ENCODE results near the gene MRTFB.

The MRTFB gene

DNA sequence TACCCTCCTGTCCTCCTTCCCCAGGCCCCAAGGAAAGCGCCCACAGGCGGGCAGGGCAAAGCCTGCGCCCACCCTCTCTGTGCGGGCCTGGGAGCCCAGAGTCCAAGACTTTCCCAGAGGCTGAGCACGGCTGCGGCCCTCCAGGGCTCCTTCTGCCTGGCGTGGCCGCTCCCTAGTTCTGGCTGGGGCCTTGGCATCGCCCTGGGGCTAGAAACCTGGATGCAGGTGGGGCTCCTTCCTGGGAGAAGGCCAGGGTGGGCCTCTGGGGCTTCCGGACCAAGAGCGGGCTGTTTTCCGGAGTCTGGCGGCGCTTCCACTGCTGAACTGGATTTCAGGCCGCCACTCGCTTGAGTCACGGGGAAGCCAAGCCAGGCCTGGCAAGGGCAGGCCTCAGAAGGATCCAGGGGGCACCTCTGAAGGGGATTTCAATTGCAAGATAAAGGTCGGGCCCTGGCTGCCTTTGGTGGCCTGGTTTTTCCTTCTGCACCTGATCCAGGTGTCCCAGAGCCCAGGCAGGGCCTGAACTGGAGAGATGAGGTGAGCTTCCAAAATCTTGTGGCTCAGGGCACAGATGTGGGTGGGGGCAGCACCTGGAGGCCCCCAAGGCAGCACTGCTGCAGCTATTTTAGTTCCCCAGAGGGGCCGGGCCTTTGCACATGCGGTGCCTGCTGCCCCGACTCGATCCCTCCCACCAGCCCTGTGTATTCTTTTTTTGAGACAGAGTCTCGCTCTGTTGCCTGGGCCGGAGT lies 227.4 kb downstream of the MRTFB start:
- DNase-seq (ENCODE audit: extremely low spot score): no peak
- TF ChIP-seq L3MBTL2 (conservative IDR thresholded peaks at IDR 0.05) (no peak), ZNF384 (IDR thresholded peaks at IDR 0.05) (no peak), LEF1 (IDR thresholded peaks at IDR 0.05; ENCODE audit: borderline replicate concordance) (no peak), SP1 (IDR thresholded peaks at IDR 0.05) (no peak), FOXK2 (IDR thresholded peaks at IDR 0.05) (no peak), ARNT (IDR thresholded peaks at IDR 0.05) (no peak), FOXA1 (IDR thresholded peaks at IDR 0.05) (no peak), NFRKB (IDR thresholded peaks at IDR 0.05) (no peak), HDGF (IDR thresholded peaks at IDR 0.05; ENCODE audit: borderline replicate concordance) (no peak), TARDBP (IDR thresholded peaks at IDR 0.05) (no peak), FOXM1 (IDR thresholded peaks at IDR 0.05; ENCODE audit: borderline replicate concordance) (no peak), ELF4 (IDR thresholded peaks at IDR 0.05) (no peak), SUZ12 (IDR thresholded peaks at IDR 0.05) (no peak), CTBP1 (IDR thresholded peaks at IDR 0.05; ENCODE audit: borderline replicate concordance) (no peak)
- TF ChIP-seq, protein P1, sequence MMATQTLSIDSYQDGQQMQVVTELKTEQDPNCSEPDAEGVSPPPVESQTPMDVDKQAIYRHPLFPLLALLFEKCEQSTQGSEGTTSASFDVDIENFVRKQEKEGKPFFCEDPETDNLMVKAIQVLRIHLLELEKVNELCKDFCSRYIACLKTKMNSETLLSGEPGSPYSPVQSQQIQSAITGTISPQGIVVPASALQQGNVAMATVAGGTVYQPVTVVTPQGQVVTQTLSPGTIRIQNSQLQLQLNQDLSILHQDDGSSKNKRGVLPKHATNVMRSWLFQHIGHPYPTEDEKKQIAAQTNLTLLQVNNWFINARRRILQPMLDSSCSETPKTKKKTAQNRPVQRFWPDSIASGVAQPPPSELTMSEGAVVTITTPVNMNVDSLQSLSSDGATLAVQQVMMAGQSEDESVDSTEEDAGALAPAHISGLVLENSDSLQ (IDR thresholded peaks at IDR 0.05): no peak
- ChIA-PET POLR2A (no interaction called here), CTCF (interaction anchor here (1.0 kb wide), 1 partner anchor 19 kb away, joined by 3 read pairs; no protein-coding TSS in a partner anchor)

DNA sequence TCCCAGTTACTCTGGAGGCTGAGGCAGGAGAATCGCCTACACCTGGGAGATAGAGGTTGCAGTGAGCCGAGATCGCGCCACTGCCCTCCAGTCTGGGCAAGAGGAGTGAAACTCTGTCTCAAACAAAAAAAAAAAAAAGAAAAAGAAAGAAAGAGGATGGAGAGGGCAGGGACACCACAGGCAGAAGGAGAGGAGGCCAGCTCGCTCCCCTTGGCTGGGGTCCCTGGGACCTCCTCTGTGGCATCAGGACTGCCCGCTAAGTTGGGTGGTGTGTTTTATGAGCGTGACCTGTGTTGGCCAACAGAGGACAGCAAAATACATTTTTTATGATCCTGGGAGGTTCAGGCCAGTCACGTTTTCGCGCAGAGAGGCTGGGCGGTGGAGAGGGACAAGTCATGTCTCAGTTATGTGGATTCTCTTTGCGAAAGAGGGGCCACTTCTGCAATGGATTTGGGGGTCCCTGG lies 229.6 kb downstream of the MRTFB start:
- no peak; the same call in 1 of the 2 replicates for TF ChIP-seq ZNF384 (IDR thresholded peaks at IDR 0.05)
- TF ChIP-seq, protein P1 (IDR thresholded peaks at IDR 0.05): no peak
- CTCF ChIA-PET: interaction anchor here (1.0 kb wide), 1 partner anchor 228 kb away, joined by 4 read pairs; no protein-coding TSS in a partner anchor
- POLR2A ChIA-PET: no interaction called here
- DNase-seq (ENCODE audit: extremely low spot score): peak; percentile 36

DNA sequence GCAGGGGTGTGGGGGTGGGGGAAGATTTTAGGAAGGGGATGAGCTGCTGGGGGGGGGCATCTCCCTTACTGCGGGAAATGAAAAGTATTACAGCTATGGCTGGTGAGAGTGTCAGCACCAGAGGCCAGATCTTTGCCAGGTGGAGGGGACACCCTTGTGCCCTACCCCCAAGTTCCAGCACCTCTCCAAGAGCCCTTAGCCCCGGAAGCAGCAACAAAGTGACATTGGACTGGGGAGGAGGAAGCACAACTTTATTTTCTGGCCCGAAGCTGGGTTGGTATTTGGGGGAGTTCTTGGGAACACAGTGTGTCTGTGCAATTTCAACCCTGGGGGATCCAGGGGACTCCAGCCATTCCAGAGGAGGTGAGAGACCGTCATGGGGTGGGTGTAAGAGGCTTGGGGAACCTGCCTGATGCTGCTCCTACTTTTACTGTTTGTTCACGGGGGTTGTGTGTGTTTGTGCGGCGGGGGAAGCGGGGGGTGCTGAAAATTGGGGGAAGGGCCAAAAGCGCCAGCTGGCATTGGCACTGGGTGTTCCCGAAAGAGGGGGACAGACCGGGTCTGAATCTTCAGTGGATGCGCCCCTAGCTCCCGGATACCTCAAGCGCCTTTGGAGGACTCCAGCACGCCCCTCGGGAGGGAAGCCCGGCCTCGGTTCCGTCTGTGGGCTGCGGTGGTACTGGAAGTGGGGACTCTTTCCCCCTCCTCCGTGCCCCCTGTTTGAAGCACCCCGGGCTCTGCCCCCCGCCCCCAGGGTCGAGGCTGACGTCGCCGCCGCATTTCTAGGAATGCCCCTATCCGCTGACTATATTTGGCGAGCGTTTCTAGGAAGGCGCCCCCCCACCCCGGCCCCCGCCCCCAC lies 230.3 kb downstream of the MRTFB start:
- POLR2A ChIA-PET: no interaction called here
- no peak for DNase-seq (ENCODE audit: extremely low spot score)
- CTCF ChIA-PET: interaction anchor here (1.0 kb wide), 1 partner anchor 227 kb away, joined by 4 read pairs; no protein-coding TSS in a partner anchor
- TF ChIP-seq L3MBTL2 (conservative IDR thresholded peaks at IDR 0.05): no peak
- no peak for TF ChIP-seq TARDBP (IDR thresholded peaks at IDR 0.05)
- TF ChIP-seq ELF4 (IDR thresholded peaks at IDR 0.05): no peak
- TF ChIP-seq FOXM1 (IDR thresholded peaks at IDR 0.05; ENCODE audit: borderline replicate concordance): no peak
- TF ChIP-seq BHLHE40 (IDR thresholded peaks at IDR 0.05; ENCODE audit: borderline replicate concordance): no peak
- TF ChIP-seq CTBP1 (IDR thresholded peaks at IDR 0.05; ENCODE audit: borderline replicate concordance): no peak
- TF ChIP-seq FOXK2 (IDR thresholded peaks at IDR 0.05): no peak
- TF ChIP-seq HDGF (IDR thresholded peaks at IDR 0.05; ENCODE audit: borderline replicate concordance): no peak
- TF ChIP-seq, protein P1 (IDR thresholded peaks at IDR 0.05): no peak
- no peak for TF ChIP-seq FOXA1 (IDR thresholded peaks at IDR 0.05)
- TF ChIP-seq NFRKB (IDR thresholded peaks at IDR 0.05): no peak
- no peak for TF ChIP-seq ARNT (IDR thresholded peaks at IDR 0.05)
- no peak for TF ChIP-seq SP1 (IDR thresholded peaks at IDR 0.05)
- no peak for TF ChIP-seq SUZ12 (IDR thresholded peaks at IDR 0.05)
- no peak for TF ChIP-seq LEF1 (IDR thresholded peaks at IDR 0.05; ENCODE audit: borderline replicate concordance)
- TF ChIP-seq ZNF384 (IDR thresholded peaks at IDR 0.05): no peak

DNA sequence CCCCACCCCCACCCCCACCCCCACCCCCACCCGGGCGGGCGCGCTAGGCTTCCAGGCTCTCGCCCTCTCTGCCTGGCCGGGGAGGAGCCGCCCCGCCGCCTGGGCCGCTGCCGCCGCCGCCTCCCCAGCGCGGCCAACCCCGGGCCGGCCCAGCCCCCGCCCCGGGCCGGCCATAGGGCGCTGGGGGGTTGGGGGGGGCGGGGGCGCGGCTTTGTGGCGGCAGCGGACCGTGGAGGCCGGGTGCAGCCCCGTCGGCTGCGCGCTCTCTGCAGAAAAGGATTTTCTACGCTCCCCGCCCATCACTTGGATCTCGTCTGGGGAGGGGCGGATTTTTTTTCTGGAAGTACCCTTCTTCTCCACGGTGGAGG lies 230.9 kb downstream of the MRTFB start:
- TF ChIP-seq ELF4 (IDR thresholded peaks at IDR 0.05) (no peak), SP1 (IDR thresholded peaks at IDR 0.05) (no peak), BHLHE40 (IDR thresholded peaks at IDR 0.05; ENCODE audit: borderline replicate concordance) (no peak), FOXM1 (IDR thresholded peaks at IDR 0.05; ENCODE audit: borderline replicate concordance) (no peak; the same call in 1 of the 2 replicates), HDGF (IDR thresholded peaks at IDR 0.05; ENCODE audit: borderline replicate concordance) (no peak), SUZ12 (IDR thresholded peaks at IDR 0.05) (no peak), FOXA1 (IDR thresholded peaks at IDR 0.05) (no peak), TARDBP (IDR thresholded peaks at IDR 0.05) (no peak), L3MBTL2 (conservative IDR thresholded peaks at IDR 0.05) (no peak), ZNF384 (IDR thresholded peaks at IDR 0.05) (no peak), FOXK2 (IDR thresholded peaks at IDR 0.05) (no peak), CTBP1 (IDR thresholded peaks at IDR 0.05; ENCODE audit: borderline replicate concordance) (no peak), ARNT (IDR thresholded peaks at IDR 0.05) (no peak), NFRKB (IDR thresholded peaks at IDR 0.05) (no peak), LEF1 (IDR thresholded peaks at IDR 0.05; ENCODE audit: borderline replicate concordance) (no peak)
- TF ChIP-seq, protein P1 (IDR thresholded peaks at IDR 0.05): no peak
- ChIA-PET CTCF (no interaction called here), POLR2A (no interaction called here)
- peak; percentile 59 for DNase-seq (ENCODE audit: extremely low spot score)

Data from HEK293T (cell line).